Stimulated activated CD8-positive, alpha-beta memory T cell treated with anti-CD3 and anti-CD28 coated beads, Interleukin-15, amount 100 ng/mL, for 1 hour (primary cell): ENCODE measurements around the gene SCN4B.

Source experiments
- DNase-seq: peaks from one replicate; pipeline ENCODE4 v3.0.0-alpha.2; 2020; ENCODE audit warnings: low read depth

The SCN4B gene

DNA sequence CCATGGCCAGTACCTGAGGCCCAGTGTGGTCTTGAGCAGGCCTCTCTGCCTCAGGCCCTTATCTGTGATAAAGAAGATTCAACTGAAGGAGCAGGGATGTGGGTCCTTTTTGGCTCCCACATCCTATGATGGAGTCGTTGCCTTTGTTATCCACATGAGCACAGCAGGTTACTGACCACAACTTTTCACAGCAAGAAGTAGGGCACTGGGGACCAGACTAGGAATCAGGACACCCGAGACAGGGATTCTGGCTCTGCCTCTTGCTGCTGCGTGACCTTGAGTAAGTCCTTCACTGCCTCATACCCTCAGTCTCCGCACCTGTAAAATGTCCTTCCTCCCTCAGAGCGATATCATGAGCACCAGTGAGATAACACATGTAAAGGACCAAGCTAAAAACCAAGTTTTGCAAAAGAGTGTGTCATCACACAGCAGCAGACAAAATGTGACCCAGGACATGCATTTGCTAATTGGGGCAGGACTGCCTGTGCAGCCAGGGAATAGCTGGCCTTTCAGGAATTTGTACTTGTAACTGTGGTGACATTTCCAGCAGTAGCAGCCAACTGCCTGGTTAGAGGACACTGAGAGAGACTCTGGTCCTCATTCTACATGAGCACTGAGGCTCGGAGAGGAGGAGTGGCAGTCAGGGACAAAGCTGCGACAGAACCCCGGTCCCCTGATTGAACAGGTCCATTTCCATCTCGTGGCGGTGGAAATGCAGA lies 52.6 kb downstream of the SCN4B start:
- no peak for DNase-seq

GRCh38 chr11:118098996-118099837 lies 53.4 kb downstream of the SCN4B start:
- no peak for DNase-seq

- DNase-seq = no peak
These were observed 56.7 kb downstream of the SCN4B start for GRCh38 chr11:118095967-118096367.

DNA sequence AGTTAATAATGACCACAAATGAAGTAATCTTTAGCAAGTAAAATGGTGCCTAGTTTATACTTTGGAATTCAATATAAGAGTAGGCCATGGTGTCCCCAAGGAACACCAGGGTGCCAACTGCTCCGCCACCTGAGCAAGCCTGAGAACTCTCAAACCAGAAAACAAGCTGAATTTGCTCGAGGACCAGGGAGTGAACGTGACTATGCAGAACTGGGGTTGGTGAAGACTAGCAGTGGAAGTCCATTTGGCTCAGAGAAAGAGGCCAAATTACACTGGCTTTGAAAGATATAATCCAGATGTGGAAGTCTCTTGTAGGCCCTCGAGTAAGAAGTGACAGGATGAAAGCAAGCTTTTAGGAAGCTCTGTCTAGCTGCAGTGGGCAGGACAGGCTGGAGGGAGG lies 57.1 kb downstream of the SCN4B start:
- no peak for DNase-seq

- DNase-seq = no peak
These were observed 59.6 kb downstream of the SCN4B start for GRCh38 chr11:118092907-118093571.

- no peak for DNase-seq
These were observed 60.9 kb downstream of the SCN4B start for GRCh38 chr11:118091690-118092089.

- no peak for DNase-seq
These were observed 62.0 kb downstream of the SCN4B start for GRCh38 chr11:118090545-118091162.

DNA sequence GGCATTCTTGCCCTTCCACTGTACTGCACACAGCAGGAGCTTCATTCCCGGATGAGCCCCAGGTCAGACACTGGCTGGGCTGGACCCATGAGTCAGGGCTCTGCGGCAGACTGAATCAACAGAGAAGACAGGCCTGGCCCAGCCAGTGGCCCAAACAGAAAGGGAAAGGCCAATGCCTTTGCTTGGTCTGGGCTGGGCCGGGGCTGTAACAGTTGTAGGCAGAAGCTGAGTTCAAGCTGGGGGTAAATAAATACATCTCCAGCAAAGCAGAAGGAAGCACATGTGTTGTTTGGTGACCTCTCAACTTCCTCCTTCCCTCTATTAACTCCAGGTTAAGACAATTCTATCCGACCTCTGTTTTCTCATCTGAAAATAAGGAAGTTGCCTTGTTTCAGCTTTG lies 64.1 kb downstream of the SCN4B start:
- no peak for DNase-seq

- no peak for DNase-seq
These were observed 64.7 kb downstream of the SCN4B start for GRCh38 chr11:118087931-118088330.

DNA sequence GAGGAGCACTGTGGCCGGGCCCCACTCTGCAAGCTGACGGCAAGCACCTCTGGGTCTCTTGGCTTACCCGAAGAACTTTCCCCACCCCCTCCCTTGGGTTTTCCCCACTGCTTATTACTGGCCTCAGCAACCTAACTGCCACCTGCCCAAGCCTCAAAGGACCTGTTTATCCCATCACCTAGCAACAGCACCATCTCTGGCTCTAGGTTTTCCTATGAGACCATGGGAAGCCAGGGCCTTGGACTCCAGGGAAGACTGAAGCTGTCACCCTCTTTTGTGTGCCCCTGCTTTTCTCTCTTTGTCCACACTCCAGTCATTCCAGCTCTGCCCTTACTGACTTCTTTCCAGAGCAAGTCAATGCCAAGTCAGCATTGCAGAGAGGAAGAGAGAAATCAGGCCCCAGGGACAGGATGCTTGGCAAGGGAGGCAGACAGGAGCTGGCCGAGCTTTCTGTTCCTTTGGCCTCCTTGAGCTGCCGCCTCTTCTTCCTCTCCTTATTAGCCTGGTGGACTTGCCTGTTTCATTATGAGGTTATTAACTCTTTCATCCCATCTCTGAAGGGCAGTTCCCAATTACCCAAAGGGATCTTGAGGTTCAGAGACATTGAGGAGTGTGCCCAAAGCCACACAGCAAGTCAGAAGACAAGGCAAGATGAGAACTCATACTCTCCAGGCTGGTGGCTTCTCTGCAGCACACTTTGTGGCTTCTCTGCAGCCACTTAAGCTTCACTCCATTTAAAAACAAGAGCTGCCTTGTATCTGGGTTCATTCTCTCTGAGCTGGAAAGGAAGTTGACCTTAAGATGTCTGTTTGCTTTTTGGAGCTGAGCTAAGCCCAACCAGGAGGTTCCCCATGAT lies 65.5 kb downstream of the SCN4B start, which contains the start of gene SMIM35:
Gene SMIM35, minus strand, starts transcription at position 51 of the 856 bp plus-strand sequence. CDS start 206 bp downstream, outside the sequence.
- no peak for DNase-seq

- DNase-seq = no peak
These were observed 68.0 kb downstream of the SCN4B start for GRCh38 chr11:118084656-118085055.

GRCh38 chr11:118084247-118084646 lies 68.4 kb downstream of the SCN4B start:
- DNase-seq = no peak
